HG02973 (cell line): ENCODE measurements around the gene COL15A1.

ENCODE experiments used
- ATAC-seq: cut with Tn5 transposase; IDR thresholded peaks from one replicate; pipeline ENCODE4 v1.9.1; 2021; ENCODE audit warnings: moderate library complexity; ENCODE audit not compliant: unreplicated experiment

Gene COL15A1

DNA sequence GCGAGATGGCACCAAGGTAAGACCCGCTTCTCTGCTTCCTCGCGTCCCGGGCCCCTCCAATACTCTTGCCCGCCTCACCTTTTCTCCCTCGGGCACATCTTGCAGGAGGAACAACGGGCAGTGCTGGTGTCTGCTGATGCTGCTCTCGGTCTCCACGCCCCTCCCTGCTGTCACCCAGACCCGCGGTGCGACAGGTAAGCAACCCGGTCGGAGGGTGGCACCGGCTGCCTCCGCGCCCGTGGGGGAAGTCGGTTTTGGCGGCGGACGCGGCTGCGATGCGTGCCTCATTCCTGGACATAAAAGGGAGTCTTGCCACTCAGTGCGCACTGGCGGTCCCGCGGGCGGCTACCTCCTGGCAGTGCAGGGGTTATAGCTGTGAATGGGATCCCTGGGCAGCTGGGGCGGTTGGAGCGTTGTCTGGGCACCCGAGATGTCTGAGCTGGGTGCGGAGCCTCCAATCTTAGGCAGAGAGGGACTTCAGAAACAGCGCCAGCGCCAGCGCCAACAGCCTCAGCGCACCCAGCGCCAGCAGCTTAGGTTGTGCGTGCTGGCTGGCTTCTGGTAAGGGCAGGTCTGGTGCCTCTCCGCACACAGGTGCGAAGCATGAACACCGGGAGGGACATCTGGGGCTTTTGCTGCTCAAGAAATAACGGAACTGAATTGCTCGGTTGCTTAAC, 488 bp downstream of the COL15A1 start:
- no peak for ATAC-seq

- ATAC-seq = no peak
These were observed 997 bp downstream of the COL15A1 start for GRCh38 chr9:98944734-98945074.

DNA sequence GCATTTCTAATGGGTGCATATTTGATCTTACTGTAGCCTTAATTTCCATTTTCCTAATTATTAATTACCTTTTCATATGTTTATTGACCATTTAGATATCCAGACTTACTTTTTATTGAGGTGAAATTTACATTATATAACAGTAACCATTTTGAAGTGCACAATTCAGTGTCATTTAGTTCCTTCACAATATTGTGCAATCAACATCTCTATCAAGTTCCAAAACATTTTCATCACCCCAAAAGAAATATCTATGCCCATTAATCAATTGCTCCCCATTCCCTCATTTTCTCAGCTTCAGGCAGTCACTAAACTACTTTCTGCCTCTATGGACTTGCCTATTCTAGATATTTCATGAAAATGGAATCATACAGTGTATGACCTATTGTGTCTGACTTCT, 5.9 kb downstream of the COL15A1 start:
- no peak for ATAC-seq

DNA sequence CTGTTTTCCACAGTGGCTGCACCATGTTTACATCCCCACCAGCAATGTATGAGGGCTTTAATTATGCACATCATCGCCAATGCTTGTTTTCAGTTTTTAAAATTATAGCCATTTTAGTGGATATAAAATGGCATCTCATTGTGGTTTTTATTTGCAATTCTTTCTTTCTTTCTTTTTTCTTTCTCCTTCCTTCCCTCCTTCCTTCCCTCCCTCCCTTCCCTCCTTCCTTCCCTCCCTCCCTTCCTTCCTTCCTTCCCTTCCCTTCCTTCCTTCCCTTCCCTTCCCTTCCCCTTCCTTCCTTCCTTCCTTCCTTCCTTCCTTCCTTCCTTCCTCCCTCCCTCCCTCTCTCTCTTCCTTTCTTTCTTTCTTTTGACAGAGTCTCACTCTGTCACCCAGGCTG, 6.6 kb downstream of the COL15A1 start:
- ATAC-seq = no peak

GRCh38 chr9:98951967-98952366, 8.3 kb downstream of the COL15A1 start:
- no peak for ATAC-seq

DNA sequence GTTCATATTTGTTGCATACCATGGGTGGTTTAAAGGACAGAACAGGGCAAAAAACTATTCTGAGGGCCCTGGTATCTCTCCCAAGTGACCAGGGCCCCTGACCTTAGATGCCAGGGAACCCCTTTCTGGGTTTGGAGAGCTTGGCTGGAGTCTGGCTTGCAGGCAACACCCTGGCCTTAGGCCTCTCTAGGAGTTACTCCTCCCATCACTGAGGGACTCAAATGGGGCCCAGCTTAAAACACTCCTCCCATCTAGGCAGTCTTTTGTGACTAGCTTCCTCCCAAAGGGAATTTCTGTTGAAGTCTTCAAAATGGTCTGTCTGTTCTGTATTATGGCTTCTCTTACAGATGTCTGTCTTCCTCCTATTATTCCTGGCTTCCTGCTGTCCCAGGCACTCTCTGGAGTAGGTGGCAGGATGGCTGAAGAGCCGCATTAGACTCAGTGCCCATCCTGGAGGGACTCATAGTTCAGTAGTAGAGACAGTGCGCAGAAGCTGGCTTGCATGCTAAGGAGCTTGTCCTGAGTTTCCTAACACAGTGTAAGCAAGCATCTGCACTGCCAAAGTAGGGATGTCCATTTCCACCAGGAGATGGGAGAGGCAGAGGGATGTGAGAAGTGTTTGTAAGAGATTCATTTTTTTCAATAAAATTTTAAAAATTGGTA, 10.0 kb downstream of the COL15A1 start:
- ATAC-seq = no peak

DNA sequence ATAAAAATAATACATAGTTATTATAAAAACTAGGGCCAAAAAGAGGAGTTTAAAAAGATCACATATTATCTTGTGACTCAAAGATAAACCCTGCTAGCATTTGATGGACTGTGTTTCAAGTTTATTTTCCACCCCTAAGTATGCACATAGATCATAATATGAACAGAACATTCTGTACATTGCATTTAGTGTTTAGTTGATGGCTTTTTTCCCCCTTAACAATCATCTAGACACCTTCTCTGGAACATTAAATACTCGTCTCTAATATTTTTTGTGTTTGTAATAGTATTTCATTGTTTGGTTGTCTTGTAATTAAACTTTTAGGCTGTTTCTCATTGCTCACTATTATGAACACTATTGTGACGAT, 10.5 kb downstream of the COL15A1 start:
- ATAC-seq = no peak

DNA sequence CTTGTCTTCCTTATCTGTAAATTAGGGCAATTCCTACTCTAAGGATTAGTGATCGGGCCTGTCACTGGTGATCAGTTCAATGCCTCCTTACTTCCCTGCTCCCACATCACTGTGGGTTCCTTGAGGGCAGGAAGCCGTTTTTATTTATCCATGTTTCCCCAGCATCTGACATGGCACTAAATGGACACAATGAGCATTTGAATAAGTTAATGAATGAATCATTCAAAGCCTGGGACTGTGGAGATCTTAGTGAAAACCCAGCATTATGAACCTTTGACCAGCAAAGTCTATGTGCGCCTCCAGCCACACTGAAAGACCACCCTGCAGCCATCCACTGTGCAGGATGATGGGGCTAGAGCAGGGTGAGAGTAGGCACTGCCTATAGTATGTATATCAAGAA, 11.6 kb downstream of the COL15A1 start:
- ATAC-seq = no peak

DNA sequence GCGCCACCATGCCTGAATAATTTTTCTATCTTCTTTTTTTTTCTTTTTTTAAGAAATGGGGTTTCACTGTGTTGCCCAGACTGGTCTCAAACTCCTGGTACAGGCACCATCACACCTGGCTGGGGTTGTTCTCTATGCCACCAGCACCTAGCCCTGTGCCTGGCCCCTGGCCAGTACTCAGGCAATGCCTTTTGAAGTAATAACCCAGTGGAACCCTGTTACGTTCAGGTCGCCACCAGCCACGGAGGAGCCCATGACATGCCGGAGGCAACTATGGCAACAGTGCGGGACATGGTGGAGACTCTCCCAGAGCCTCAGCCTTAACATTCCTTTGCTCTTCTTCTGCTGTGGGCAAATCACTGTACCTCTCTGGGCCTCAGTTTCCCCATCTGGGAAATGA, 14.1 kb downstream of the COL15A1 start:
- no peak for ATAC-seq

DNA sequence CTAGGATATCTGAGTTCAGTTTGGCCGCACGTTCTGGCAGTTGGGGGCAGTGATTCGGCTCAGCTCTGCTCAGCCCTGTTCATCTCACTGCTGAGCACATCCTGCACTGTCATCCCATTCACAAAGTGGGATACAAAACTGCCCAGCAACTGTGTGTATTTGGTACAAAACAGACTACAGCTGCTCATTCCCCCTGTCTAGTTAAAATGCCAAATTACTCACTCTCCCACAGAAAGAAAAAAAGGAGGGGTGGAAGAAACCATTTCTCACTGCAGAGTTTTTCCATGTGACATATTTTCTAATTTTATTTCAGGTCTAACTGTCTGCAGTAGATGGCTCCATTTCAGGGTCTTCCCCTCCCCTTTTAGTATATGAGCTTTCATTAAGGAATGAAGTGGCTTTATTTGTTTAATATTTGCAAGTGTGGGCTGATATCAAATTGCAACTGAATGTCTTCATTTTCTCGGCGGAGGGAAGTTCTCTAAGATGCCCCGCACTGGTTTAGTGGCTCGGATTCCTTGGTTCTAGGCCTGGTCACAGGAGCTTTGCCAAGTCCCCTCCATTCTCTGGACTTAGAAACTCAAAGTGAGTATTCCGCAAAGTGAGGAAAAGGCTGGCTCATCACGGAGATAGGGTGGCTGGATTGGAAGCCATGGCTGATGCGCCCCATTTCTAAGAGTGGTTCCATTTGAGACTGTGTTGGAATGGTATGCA, 14.7 kb downstream of the COL15A1 start:
- no peak for ATAC-seq

DNA sequence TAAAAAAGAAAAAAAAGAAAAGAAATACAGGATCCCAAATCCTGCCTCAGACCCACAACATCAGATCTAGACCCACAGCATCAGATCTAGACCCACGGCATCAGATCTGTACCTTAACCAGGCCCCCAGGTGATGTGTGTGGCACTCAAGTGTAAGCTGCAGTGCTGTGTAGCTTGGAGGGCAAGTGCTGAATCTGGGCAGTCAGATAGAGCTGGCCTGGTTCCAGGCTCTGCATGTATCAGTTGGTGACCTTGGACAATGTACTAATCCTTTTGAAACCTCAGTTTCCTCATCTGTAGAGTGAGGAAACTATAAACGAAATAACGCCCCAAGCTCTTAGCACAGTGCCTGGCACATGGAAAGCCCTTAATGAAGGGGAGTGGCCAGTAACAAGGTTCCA, 16.7 kb downstream of the COL15A1 start:
- ATAC-seq = no peak

DNA sequence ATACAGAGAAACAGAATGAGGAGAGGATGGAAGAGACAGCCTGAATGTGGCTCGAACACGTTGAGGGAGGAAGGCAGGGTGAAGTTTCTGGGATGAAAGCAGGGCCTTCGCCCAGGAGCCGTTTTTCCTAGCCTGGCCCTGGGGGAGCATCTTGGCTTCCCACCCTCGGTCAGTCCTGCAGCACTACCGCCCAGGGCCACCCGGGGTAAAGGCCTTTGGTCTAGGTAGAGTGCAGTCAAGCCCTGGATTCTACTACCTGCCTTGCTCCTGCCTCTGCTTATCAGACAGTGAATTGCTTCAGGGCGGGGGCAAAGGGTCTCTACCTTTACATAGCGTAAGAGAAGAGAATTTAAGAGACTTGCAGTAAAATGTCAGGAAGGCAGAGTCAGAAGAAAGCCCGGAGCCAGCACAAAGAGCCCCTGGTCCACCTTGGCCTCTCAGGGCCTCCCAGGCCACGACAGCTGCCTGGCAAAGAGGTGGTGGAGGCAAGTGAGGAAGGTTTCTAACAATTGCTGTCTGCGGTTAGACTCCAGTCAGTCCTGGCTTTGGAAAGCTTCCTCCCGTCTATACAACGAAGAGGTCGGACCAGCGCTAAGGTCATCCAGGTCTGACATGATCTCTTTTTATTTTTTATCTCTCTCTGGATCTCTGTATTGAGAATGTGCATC, 17.9 kb downstream of the COL15A1 start:
- ATAC-seq = no peak

DNA sequence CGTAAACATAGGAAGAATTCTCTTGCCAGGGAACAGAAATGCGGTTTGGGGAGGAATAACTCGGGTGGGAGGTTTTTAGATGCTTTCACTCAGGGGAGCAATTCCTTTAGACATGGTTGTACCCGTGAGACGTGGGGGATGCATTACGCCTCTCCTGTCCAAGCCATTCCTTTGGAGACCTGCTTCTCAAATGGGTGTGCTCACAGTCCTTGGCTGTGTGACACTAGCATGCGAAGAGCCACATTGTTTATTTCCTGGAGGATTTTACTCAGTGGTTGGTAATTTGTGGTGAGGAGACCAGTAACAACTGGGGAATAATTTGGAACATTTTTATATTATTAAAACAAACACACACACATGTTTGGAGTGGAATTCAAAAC, 18.5 kb downstream of the COL15A1 start:
- no peak for ATAC-seq

GRCh38 chr9:98962861-98963260, 19.2 kb downstream of the COL15A1 start:
- no peak for ATAC-seq

DNA sequence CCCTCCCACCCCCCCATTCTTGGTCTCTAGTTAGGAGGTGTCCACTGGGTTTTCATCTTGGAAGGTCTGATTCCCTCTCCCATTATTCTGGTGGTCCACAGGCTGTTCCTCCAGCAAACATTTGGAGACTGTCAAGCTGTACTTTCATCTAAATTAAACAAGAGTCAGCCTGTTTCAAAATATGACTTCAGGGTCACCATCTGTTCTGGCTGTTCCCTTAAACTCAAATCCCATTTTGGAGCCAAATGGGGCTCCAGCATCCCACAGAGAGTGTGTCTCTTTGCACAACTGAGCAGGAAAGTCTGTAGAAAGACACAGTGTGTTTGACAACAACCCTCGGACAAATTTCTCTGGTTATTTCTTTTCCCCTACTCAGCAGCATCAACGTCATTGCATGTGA, 20.5 kb downstream of the COL15A1 start:
- no peak for ATAC-seq

DNA sequence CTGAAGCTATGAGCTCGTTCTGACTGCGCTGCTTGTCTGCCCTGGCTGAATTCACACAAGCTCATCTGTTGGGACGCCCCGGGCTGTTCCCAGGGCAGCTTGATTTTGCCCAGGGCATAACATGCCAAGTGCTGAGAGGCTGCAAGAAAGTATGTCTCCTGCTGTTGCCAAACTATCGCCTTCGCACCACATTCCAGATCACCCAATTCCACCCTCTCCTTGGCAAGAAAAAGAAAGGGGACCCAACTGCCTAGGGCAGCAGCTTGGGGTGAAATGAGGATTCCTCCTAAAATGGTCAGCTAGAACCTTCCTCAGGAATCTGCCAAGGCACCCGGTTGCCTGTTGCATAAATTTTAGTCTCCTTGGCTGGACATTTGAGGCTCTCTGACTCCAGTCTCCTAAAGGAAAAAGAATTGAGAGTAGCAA, 21.2 kb downstream of the COL15A1 start:
- no peak for ATAC-seq

- ATAC-seq = no peak
These were observed 23.0 kb downstream of the COL15A1 start for GRCh38 chr9:98966676-98967075.

- no peak for ATAC-seq
These were observed 23.6 kb downstream of the COL15A1 start for GRCh38 chr9:98967257-98967656.

DNA sequence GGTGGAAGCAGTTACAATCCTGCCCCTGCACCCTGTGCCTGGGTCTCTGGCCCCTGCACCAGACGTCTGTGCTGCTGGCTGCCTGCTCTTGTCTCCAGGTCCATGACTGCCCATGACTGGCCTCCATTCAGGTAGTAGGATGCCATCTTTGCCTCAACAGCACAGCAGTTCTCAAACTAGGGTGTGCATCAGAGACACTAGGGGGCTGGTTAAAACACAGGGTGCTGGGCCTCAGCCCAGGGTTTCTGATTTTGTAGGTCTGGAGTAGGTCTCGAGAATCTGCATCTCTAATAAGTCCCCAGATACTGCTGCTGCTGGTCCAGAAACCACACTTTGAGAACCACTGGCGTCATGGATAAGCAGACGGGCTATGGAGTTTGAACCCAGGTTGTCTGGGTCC, 24.0 kb downstream of the COL15A1 start:
- ATAC-seq = no peak

DNA sequence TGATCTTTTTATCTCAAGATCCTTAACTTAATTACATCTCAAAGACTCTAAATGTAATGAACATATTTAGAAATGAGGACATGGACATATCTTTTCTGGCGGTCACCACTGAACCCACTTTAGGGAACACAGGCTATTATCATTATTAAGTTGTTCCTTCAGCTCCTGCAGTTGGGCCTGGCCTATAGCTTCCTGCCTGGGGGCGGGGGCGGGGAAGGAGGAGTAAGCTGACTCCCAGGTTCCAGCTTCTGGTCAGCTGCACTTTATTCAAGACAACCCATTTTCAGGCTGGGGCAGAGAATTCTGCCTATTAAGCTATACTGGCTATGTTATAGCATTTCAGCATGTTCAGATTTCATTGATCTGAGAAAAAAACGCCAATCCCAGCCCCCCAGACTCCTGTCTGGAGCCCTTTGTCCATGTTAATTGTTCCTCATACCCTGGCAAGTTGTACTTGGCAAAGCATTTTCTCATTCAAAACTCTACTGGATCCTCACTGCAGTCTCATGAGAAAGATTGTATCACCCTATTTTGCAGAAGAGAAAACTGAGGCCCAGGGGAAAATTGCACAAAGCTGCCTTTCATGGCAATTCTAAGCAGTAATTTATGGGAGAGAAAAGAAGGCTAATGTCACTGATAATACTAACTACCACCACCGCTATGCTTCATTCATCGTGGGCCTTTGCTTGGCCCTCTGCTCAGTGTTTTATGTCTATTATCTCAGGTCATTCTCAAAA, 25.1 kb downstream of the COL15A1 start:
- ATAC-seq = no peak

- no peak for ATAC-seq
These were observed 26.9 kb downstream of the COL15A1 start for GRCh38 chr9:98970532-98971041.
